Smooth muscle cell (in vitro differentiated cells): ENCODE results near the gene LGALS9. TPM values are rescaled to one million over a fixed set of nuclear protein-coding genes. Genes with fewer than 3 reads are reported as not detected.

Experiments
- DNase-seq: peaks from one replicate; lab custom pipeline; 2025; ENCODE audit not compliant: unreplicated experiment; lab: John Stamatoyannopoulos, UW
- H2AFZ ChIP-seq: fragments of 200-600 bp; sonication (generic); 2 replicates; pipeline ENCODE4 v1.6.0; 2016; ENCODE audit warnings: antibody characterized with exemption, low read depth, mild to moderate bottlenecking
- H3F3A ChIP-seq: fragments of 200-600 bp; sonication (generic); 2 replicates; pipeline ENCODE4 v1.6.0; 2017; ENCODE audit warnings: antibody characterized with exemption, low read depth
- H3K27ac ChIP-seq: fragments of 200-600 bp; sonication (generic); 2 replicates; pipeline ENCODE4 v1.5.1; 2016; ENCODE audit warnings: low read depth, mild to moderate bottlenecking
- H3K27me3 ChIP-seq: fragments of 200-600 bp; sonication (generic); 2 replicates; pipeline ENCODE4 v1.6.1; 2016; ENCODE audit warnings: low read depth, mild to moderate bottlenecking
- H3K36me3 ChIP-seq: fragments of 200-600 bp; sonication (generic); 2 replicates; pipeline ENCODE4 v1.5.1; 2016; ENCODE audit warnings: low read depth
- H3K4me1 ChIP-seq: fragments of 200-600 bp; sonication (generic); 2 replicates; pipeline ENCODE4 v1.5.1; 2016; ENCODE audit warnings: low read depth
- H3K4me2 ChIP-seq: fragments of 200-600 bp; sonication (generic); 2 replicates; pipeline ENCODE4 v1.6.0; 2016; ENCODE audit warnings: mild to moderate bottlenecking
- H3K4me3 ChIP-seq: fragments of 200-600 bp; sonication (generic); 2 replicates; pipeline ENCODE4 v1.5.1; 2016; ENCODE audit warnings: mild to moderate bottlenecking
- H3K79me2 ChIP-seq: fragments of 200-600 bp; sonication (generic); 2 replicates; pipeline ENCODE4 v1.6.0; 2016; ENCODE audit warnings: low read depth, mild to moderate bottlenecking
- H3K9ac ChIP-seq: fragments of 200-600 bp; sonication (generic); 2 replicates; pipeline ENCODE4 v1.6.0; 2016; ENCODE audit warnings: low read depth
- H3K9me3 ChIP-seq: fragments of 200-600 bp; sonication (generic); replicated peaks from 2 replicates; pipeline ENCODE4 v1.5.1; 2016; ENCODE audit warnings: low read depth
- H4K20me1 ChIP-seq: fragments of 200-600 bp; sonication (generic); 2 replicates; pipeline ENCODE4 v1.6.0; 2016; ENCODE audit warnings: low read depth
- CTCF ChIP-seq: fragments of 200-600 bp; sonication (generic); IDR thresholded peaks from 2 replicates; pipeline ENCODE4 v1.5.1; 2017; ENCODE audit warnings: borderline replicate concordance, mild to moderate bottlenecking, antibody characterized with exemption; ENCODE audit not compliant: insufficient read depth, poor library complexity, severe bottlenecking
- whole genome bisulfite sequencing: methylation state at CpG from one replicate; pipeline ENCODE4 v1.1.7; 2016; ENCODE audit warnings: low lambda C conversion rate; 5-methylcytosine and 5-hydroxymethylcytosine counted together
- polyA plus RNA-seq: library from polyadenylated mRNA; unstranded; fragments of >200 nt; fragmentation: Nextera tagmentation; extraction: Ambion mirVana; gene quantifications from 2 replicates; pipeline ENCODE4 v1.2.1, GENCODE V29; 2016
- total RNA-seq: library from RNA; depleted of rRNA; stranded (reverse); fragments of >200 nt; gene quantifications from 2 replicates; pipeline ENCODE4 v1.2.3, GENCODE V29; 2014

LGALS9 gene
- total and polyA plus RNA-seq, 2 experiments from 2014 or later, result 5.8 to 9.7 TPM

- H3K9me3 ChIP-seq, result no peaks in the 10 kb centered on the region
- peaks cover 57% of the 10 kb centered on the region for H4K20me1 ChIP-seq
- H3K4me1 ChIP-seq, result no peaks in the 10 kb centered on the region
- no peaks in the 10 kb centered on the region for H3K79me2 ChIP-seq
- H3F3A ChIP-seq, result peaks cover 3% of the 10 kb centered on the region
- H3K36me3 ChIP-seq, result peaks cover 14% of the 10 kb centered on the region
- H3K27ac ChIP-seq, result no peak overlapping the region
- H2AFZ ChIP-seq, result no peak overlapping the region
- no peak overlapping the region for H3K9ac ChIP-seq
- no peak for TF ChIP-seq CTCF
- no peak overlapping the region for H3K4me2 ChIP-seq
- 98% methylated on average over 22 of the region's 22 CpGs for WGBS
- no peaks in the 10 kb centered on the region for H3K27me3 ChIP-seq
- no peak overlapping the region for H3K4me3 ChIP-seq
- no peak for DNase-seq
Observed at GRCh38 chr17:27603880-27604794, 26.9 kb upstream of the LGALS9 start.

- TF ChIP-seq CTCF, result no peak
- Histone ChIP-seq H3K36me3 (peaks cover 25% of the 10 kb centered on the region), H3K4me2 (no peak overlapping the region), H3K27me3 (no peaks in the 10 kb centered on the region), H3K79me2 (no peaks in the 10 kb centered on the region), H3K9ac (no peak overlapping the region), H3K4me1 (no peaks in the 10 kb centered on the region), H3F3A (no peaks in the 10 kb centered on the region), H4K20me1 (peaks cover 70% of the 10 kb centered on the region), H3K9me3 (no peaks in the 10 kb centered on the region), H3K27ac (no peak overlapping the region), H3K4me3 (no peak overlapping the region), H2AFZ (no peak overlapping the region)
- no peak for DNase-seq
- 98% methylated on average over 25 of the region's 25 CpGs for WGBS
Observed at GRCh38 chr17:27605409-27605808, 25.6 kb upstream of the LGALS9 start.

GRCh38 chr17:27607521-27608091 lies 23.4 kb upstream of the LGALS9 start:
- H3K4me1 ChIP-seq, result no peaks in the 10 kb centered on the region
- no peak overlapping the region for H3K4me2 ChIP-seq
- no peak for TF ChIP-seq CTCF
- H3K9me3 ChIP-seq, result no peaks in the 10 kb centered on the region
- 91% methylated on average over 16 of the region's 16 CpGs for WGBS
- H3K36me3 ChIP-seq, result peaks cover 33% of the 10 kb centered on the region
- no peak overlapping the region for H3K9ac ChIP-seq
- no peak overlapping the region for H2AFZ ChIP-seq
- H3F3A ChIP-seq, result no peaks in the 10 kb centered on the region
- H3K79me2 ChIP-seq, result no peaks in the 10 kb centered on the region
- DNase-seq, result no peak
- no peak overlapping the region for H3K27ac ChIP-seq
- H4K20me1 ChIP-seq, result peaks cover 63% of the 10 kb centered on the region
- H3K27me3 ChIP-seq, result no peaks in the 10 kb centered on the region
- H3K4me3 ChIP-seq, result no peak overlapping the region
